Caco-2 (cell line): ENCODE data around the gene RNF167. TPM values are rescaled to one million over a fixed set of nuclear protein-coding genes. Genes with fewer than 3 reads are reported as not detected.
"Not testable (repeated sequence)": the region's sequence is repeated elsewhere in the genome, so short reads cannot be mapped to it uniquely, and the experiment has no call there.

Experiments used
- BruUV-seq: library from RNA; stranded (reverse); fragments of 400-500 nt; replicated peaks from 2 replicates; lab custom pipeline; 2021; lab: Mats Ljungman, UMichigan
- CTCF ChIA-PET: fragments of 300-600 bp; sonication (Branson Sonifier 250); formaldehyde crosslinking; loops from one replicate; lab custom pipeline; 2022; ENCODE audit warnings: antibody characterized with exemption; lab: Charles Lee
- POLR2A ChIA-PET: fragments of 300-600 bp; sonication (Branson Sonifier 250); formaldehyde crosslinking; loops from one replicate; lab custom pipeline; 2022; ENCODE audit warnings: antibody characterized with exemption; lab: Charles Lee
- DNase-seq, 2 experiments: peaks; one replicate each; pipeline versions ENCODE4 v3.0.0 to v3.0.0-alpha.2; 2020 to 2022
- H3K27me3 ChIP-seq: replicated peaks from 2 replicates; pipeline ENCODE4 v1.6.0; 2011; ENCODE audit warnings: low read length; ENCODE audit not compliant: control insufficient read depth, insufficient read depth
- H3K36me3 ChIP-seq: 2 replicates; pipeline ENCODE4 v1.5.1; 2011; ENCODE audit warnings: low read length; ENCODE audit not compliant: control insufficient read depth, insufficient read depth
- H3K4me1 ChIP-seq: fragments of 250-450 bp; sonication (Bioruptor Pico); 2 replicates; pipeline ENCODE4 v1.5.1; 2020; ENCODE audit warnings: mild to moderate bottlenecking
- H3K4me3 ChIP-seq: 2 replicates; pipeline ENCODE4 v1.5.1; 2011; ENCODE audit warnings: low read depth, mild to moderate bottlenecking, control low read depth, low read length
- H3K9me3 ChIP-seq: fragments of 250-450 bp; sonication (Bioruptor Pico); 2 replicates; pipeline ENCODE4 v1.5.1; 2020; ENCODE audit warnings: mild to moderate bottlenecking, moderate library complexity
- H3K27ac Mint-ChIP-seq: one replicate; pipeline ENCODE4 v1.8.0; 2022; ENCODE audit warnings: mixed read lengths; ENCODE audit not compliant: unreplicated experiment
- H3K27me3 Mint-ChIP-seq: one replicate; pipeline ENCODE4 v1.8.0; 2022; ENCODE audit warnings: mixed read lengths; ENCODE audit not compliant: insufficient read depth, unreplicated experiment
- H3K36me3 Mint-ChIP-seq: one replicate; pipeline ENCODE4 v1.8.0; 2022; ENCODE audit warnings: mild to moderate bottlenecking, mixed read lengths; ENCODE audit not compliant: insufficient read depth, unreplicated experiment
- H3K4me1 Mint-ChIP-seq: one replicate; pipeline ENCODE4 v1.8.0; 2022; ENCODE audit warnings: low read depth, mixed read lengths; ENCODE audit not compliant: unreplicated experiment
- H3K4me3 Mint-ChIP-seq: one replicate; pipeline ENCODE4 v1.8.0; 2022; ENCODE audit warnings: mild to moderate bottlenecking, moderate library complexity, mixed read lengths; ENCODE audit not compliant: unreplicated experiment
- H3K9me3 Mint-ChIP-seq: one replicate; pipeline ENCODE4 v1.8.0; 2022; ENCODE audit warnings: mixed read lengths; ENCODE audit not compliant: unreplicated experiment
- intact Hi-C: fragments of 100-400 bp; cut with micrococcal nuclease; formaldehyde crosslinking; loops from one replicate; pipeline ENCODE4 v1.10.0; 2022; ENCODE audit not compliant: unreplicated experiment
- total RNA-seq: library from RNA; stranded (reverse); gene quantifications from 2 replicates; pipeline ENCODE4 v1.2.3, GENCODE V29; 2022
- TF ChIP-seq, protein P1 (sequence below), 2 experiments: fragments of 200-600 bp in 1 of 2; IDR thresholded peaks; 1 replicate in 1 of 2; 2 replicates in 1 of 2; pipeline versions ENCODE4 v1.5.1 to v1.8.0; 2011 to 2022; ENCODE audit warnings: antibody characterized with exemption in 1 of 2, control low read depth in 1 of 2, inconsistent platforms in 1 of 2, low read depth in 1 of 2, low read length in 1 of 2, mild to moderate bottlenecking in 1 of 2, moderate library complexity in 1 of 2; ENCODE audit not compliant: insufficient read depth in 1 of 2, severe bottlenecking in 1 of 2, unreplicated experiment in 1 of 2

Gene RNF167
- total RNA-seq, 1 experiment from 2014 or later: 60.9 TPM

DNA sequence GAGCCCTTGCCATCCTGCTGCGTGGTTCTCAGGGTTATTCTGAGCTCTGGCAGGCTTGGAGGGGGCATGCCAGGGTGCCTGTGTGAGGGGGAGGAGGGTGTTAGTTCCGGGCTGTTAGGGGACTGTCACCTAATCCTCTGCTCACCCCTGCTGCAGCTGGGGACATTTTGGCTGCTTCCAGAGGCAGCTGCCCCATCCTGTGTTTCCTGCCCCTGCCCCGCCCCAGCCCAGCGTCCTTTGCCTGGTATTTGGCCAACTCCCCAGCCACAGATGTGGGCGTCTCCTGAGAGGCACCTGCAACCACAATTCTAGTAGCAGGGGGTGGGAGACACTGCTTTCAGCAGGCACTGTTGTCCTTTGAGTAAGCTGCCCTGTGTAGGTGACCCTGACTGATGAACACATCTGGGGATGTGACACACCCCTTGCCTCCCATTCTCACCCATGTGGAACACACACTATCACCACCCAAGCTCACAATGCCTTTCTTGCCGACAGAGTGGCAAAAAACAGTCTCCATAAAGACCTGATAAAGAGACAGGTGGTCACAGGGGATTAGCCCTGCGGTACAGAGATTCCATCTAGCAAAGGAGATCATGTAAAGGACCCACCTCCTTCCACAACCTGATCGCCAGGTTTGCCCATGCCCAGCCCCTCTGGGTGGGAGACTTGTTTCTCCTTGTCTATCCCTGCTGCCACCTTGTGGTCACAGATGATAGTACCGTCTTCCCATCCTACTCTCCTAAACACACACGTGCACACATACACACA, 36.8 kb upstream of the RNF167 start, which contains the start of gene CHRNE:
CHRNE (minus strand) TSS at position 48 of the 768 bp plus-strand sequence; CDS start at position 13, 35 bp downstream.
- Mint-ChIP-seq H3K9me3 (no peaks in the 10 kb centered on the region), H3K36me3 (peaks cover 20% of the 10 kb centered on the region), H3K4me1 (peaks cover 10% of the 10 kb centered on the region), H3K4me3 (no peak within 1 kb of the TSS), H3K27ac (no peak within 1 kb of the TSS), H3K27me3 (no peaks in the 10 kb centered on the region)
- Histone ChIP-seq H3K27me3 (no peaks in the 10 kb centered on the region), H3K4me3 (no peak within 1 kb of the TSS), H3K4me1 (peaks cover 3% of the 10 kb centered on the region; the same call in 1 of the 2 replicates), H3K36me3 (no peaks in the 10 kb centered on the region), H3K9me3 (no peaks in the 10 kb centered on the region)
- no TSS peak for BruUV-seq
- ChIA-PET POLR2A (no interaction called here), CTCF (interaction anchor here (0.6 kb wide), 2 partner anchors 11 to 14 kb away, joined by 3 to 6 read pairs; no protein-coding TSS in a partner anchor)
- intact Hi-C loops: no loop called here
- TF ChIP-seq, protein P1, sequence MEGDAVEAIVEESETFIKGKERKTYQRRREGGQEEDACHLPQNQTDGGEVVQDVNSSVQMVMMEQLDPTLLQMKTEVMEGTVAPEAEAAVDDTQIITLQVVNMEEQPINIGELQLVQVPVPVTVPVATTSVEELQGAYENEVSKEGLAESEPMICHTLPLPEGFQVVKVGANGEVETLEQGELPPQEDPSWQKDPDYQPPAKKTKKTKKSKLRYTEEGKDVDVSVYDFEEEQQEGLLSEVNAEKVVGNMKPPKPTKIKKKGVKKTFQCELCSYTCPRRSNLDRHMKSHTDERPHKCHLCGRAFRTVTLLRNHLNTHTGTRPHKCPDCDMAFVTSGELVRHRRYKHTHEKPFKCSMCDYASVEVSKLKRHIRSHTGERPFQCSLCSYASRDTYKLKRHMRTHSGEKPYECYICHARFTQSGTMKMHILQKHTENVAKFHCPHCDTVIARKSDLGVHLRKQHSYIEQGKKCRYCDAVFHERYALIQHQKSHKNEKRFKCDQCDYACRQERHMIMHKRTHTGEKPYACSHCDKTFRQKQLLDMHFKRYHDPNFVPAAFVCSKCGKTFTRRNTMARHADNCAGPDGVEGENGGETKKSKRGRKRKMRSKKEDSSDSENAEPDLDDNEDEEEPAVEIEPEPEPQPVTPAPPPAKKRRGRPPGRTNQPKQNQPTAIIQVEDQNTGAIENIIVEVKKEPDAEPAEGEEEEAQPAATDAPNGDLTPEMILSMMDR (IDR thresholded peaks at IDR 0.05; ENCODE audit: insufficient read depth in 1 of 2, low read depth in 1 of 2, low read length in 1 of 2, severe bottlenecking in 1 of 2, unreplicated experiment in 1 of 2): peak; percentile 33 to 51
- peak; percentile 70 to 78 for DNase-seq

DNA sequence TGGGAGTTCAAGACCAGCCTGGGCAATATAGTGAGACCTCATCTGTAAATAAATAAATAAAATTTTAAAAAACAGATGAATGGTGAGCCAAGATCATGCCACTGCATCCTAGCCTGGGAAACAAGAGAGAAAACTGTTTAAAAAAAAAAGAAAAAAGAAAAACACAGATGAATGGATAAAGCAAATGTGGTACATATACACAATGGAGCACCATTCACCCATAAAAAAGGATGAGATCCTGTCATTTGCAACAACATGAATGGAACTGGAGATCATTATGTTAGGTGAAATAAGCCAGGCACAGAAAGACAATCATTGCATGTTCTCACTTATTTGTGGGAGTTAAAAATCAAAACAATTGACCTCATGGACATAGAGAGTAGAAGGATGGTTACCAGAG, 33.4 kb upstream of the RNF167 start:
- DNase-seq, H3K27me3 Mint-ChIP-seq, H3K27ac Mint-ChIP-seq, H3K9me3 Mint-ChIP-seq, H3K4me3 ChIP-seq, H3K36me3 ChIP-seq, H3K4me3 Mint-ChIP-seq, intact Hi-C loops, H3K9me3 ChIP-seq, H3K27me3 ChIP-seq, H3K36me3 Mint-ChIP-seq, BruUV-seq, POLR2A ChIA-PET, H3K4me1 ChIP-seq: not testable (repeated sequence)
- peaks cover 10% of the 10 kb centered on the region for H3K4me1 Mint-ChIP-seq
- CTCF ChIA-PET: interaction anchor here (0.6 kb wide), 1 partner anchor 156 kb away, joined by 3 read pairs; no protein-coding TSS in a partner anchor

DNA sequence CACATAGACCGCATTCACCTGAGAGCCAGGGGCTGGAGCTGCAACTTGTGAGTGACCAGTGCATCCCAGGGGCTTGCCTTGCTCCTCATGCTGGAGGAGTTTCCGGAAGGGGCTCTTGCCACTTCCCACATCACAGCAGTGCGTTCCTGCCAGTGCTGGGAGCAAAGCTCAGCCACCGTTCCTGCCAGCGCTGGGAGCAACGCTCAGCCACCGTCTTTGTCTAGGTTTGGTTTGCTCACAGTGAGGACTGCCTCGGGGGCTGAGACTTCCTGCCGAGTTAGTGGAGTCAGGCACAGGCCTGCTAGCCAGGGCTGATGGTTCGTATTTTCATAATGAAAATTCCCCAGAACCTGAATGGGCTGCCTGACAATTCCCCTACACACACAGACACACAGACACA, 31.8 kb upstream of the RNF167 start:
- Mint-ChIP-seq H3K27me3 (no peaks in the 10 kb centered on the region), H3K4me3 (no peak overlapping the region), H3K9me3 (no peaks in the 10 kb centered on the region), H3K27ac (no peak overlapping the region), H3K4me1 (peaks cover 4% of the 10 kb centered on the region), H3K36me3 (peaks cover 3% of the 10 kb centered on the region)
- Histone ChIP-seq H3K4me1 (peaks cover 8% of the 10 kb centered on the region), H3K9me3 (no peaks in the 10 kb centered on the region), H3K27me3 (no peaks in the 10 kb centered on the region), H3K4me3 (no peak overlapping the region), H3K36me3 (no peaks in the 10 kb centered on the region)
- DNase-seq: no peak
- ChIA-PET POLR2A (interaction anchor here (0.6 to 1.9 kb wide), 2 partner anchors 32 to 118 kb away, joined by 6 to 10 read pairs; partner anchors contain the start of genes RNF167 and SLC25A11), CTCF (interaction anchor here (1.3 to 2.2 kb wide), 3 partner anchors 26 to 59 kb away, joined by 5 to 19 read pairs (median 13); partner anchors contain the start of genes RNF167, SLC25A11 and SPAG7)
- intact Hi-C loops: no loop called here
- TF ChIP-seq, protein P1 (IDR thresholded peaks at IDR 0.05; ENCODE audit: insufficient read depth in 1 of 2, low read depth in 1 of 2, low read length in 1 of 2, severe bottlenecking in 1 of 2, unreplicated experiment in 1 of 2): no peak
- BruUV-seq: no TSS peak
